GM13976 (cell line): ENCODE measurements around the gene BOD1L1.

ENCODE experiments used
- DNase-seq: peaks from one replicate; pipeline ENCODE4 v3.0.0; 2012; ENCODE audit warnings: low spot score
- in situ Hi-C: fragments of 300-500 bp; cut with MboI; formaldehyde crosslinking; loops from one replicate; pipeline ENCODE4 v1.12.0; 2022; ENCODE audit warnings: low sequenced_read_pairs, mixed read lengths, inconsistent platforms; ENCODE audit not compliant: unreplicated experiment
- TF ChIP-seq, protein P1 (sequence below): IDR thresholded peaks from 2 replicates; pipeline ENCODE4 v1.5.1; 2012; ENCODE audit warnings: borderline replicate concordance, mild to moderate bottlenecking; ENCODE audit not compliant: insufficient read depth; ENCODE audit errors: extremely low read depth, missing control alignments, control extremely low read depth

BOD1L1 gene

GRCh38 chr4:13538427-13538973 lies 89.0 kb downstream of the BOD1L1 start:
- no peak for DNase-seq
- TF ChIP-seq, protein P1, sequence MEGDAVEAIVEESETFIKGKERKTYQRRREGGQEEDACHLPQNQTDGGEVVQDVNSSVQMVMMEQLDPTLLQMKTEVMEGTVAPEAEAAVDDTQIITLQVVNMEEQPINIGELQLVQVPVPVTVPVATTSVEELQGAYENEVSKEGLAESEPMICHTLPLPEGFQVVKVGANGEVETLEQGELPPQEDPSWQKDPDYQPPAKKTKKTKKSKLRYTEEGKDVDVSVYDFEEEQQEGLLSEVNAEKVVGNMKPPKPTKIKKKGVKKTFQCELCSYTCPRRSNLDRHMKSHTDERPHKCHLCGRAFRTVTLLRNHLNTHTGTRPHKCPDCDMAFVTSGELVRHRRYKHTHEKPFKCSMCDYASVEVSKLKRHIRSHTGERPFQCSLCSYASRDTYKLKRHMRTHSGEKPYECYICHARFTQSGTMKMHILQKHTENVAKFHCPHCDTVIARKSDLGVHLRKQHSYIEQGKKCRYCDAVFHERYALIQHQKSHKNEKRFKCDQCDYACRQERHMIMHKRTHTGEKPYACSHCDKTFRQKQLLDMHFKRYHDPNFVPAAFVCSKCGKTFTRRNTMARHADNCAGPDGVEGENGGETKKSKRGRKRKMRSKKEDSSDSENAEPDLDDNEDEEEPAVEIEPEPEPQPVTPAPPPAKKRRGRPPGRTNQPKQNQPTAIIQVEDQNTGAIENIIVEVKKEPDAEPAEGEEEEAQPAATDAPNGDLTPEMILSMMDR, result no peak
- in situ Hi-C loops, result no loop called here

DNA sequence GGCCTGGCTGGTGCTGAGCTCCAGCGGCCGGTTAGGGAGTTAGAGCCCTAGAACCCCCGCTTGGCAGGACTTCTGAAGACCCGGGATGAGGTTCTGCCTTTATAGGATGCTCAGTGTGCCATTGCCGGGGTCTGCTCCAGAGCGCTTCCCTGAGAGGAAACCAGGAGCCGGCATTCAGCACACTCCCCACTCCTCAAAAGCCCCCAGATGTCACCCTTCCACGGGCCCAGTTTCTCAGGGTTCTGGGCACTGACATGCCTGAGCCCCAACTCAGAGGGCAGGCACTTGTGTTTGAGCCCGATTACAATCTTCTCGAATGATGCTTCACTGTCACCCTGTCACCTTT lies 89.7 kb downstream of the BOD1L1 start:
- TF ChIP-seq, protein P1, result no peak
- no peak for DNase-seq
- in situ Hi-C loops, result no loop called here

DNA sequence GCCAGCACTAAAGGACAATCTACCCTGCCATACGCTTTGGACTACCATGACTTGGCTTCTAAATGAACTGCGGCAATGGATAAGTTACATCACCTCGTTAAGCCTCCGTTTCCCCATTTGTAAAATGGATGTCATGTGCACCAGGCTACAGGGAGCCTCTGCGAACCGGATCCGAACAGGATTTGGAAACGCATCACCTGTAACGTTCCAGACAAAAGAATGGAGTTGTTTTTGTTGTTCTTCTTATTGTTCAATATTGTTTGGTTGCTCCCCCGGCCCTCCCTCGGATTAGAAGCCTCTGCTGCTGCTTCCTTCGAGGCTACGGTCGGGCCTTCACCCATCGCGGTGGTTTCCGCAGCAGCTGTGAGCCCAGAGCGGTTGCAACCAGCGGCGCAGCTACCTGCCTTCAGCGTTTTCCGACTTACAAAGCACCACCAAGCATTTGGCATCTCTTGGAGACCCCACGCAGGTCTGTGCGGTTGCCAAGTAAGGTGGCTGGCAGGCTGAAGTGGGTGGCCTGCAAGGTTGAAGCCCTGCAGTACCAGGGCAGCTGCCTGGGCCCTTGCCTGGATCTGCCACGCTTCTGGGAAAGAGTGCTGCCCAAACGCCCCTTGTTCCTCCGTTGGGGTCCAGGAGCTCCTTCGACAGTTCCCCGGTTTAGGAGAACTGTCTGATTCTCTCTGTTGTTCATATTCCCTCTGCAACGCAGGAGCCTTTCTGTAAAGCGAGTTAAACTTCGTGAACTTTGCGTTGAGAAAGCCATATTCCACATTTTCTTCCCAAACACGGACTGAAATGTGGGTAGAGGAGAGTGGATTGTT lies 90.3 kb downstream of the BOD1L1 start:
- DNase-seq, result peak; percentile 37
- TF ChIP-seq, protein P1, result no peak
- in situ Hi-C loops, result no loop called here

DNA sequence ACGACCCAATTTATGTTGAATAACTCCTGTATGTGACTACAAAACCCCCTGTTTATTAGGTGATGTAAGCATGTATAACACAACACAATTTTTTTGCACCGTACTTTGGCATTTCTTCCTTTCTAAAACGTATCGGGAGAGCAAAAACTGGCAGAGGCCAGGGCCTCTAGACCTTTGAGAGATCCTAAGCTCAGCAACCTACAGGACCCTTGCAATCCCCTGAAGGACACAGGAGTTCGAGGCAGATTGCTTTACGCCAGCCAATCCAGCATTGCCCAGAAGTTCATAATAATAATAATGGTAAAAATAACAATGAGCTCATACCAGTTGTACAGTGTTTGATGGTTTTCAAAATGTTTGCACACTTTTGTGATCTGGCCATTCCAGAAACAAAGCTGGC lies 90.9 kb downstream of the BOD1L1 start:
- TF ChIP-seq, protein P1, result no peak

DNA sequence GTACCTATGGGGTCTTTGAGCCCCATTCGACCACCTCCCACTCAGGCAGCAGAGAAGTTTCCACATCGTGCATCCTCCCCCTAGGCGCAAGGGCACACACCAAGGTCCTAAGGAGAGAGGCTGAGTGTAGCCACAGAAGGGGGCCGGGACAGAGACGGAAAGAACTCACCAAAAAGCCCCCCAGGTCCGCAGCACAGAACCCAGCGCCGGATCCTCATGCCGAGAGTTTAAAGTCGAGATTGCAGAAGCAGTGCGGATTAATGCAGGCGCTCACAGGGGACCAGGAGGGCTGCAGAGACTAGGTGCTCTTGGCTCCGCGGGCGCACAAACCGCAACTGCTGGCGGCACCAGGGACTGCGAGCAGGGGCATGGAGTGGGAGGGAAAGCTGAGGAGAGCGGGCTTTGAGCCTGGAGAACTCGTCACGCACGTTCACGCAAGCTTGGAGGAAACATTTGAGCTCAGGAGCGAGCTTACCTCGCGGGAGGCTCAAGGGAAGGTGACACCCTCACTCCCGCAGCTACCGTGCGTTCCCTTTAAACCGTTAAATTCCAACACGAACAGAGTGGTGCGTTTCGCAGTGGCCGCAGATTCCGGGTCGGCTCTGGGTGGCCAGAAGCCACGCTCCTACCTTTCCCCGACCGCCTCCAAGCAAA lies 91.7 kb downstream of the BOD1L1 start:
- in situ Hi-C loops, result no loop called here
- peak; percentile 29 for DNase-seq
- TF ChIP-seq, protein P1, result no peak

More for the DNA sequence above, 90.9 kb downstream of the BOD1L1 start:
- in situ Hi-C loops, result no loop called here
- DNase-seq, result no peak

DNA sequence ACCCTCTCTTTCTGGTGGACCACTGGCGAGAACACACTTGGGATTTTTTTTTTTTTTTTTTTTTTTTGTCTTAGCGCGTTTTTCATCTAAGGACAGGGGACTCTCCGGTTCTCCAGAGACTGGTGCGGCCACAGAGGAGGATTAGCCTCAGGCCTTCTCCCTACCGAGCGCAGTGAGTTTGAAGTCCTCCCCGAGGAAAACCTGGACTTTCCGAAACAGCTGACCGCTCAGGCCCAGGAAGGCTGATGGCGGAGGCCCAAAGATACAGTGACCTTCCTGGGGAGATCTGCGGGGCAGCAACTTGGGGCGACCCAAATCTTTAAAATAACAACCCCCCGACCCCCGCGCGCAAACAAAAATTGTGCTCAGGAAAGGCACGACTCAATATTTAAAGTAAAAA lies 92.4 kb downstream of the BOD1L1 start:
- in situ Hi-C loops, result no loop called here
- TF ChIP-seq, protein P1, result no peak
- no peak for DNase-seq
